IMR-90 (cell line): ENCODE measurements around the gene NT5DC1. TPM values are rescaled to one million over a fixed set of nuclear protein-coding genes. Genes with fewer than 3 reads are reported as not detected.

ENCODE experiments used
- ATAC-seq: fragments of 200-7000 bp; cut with Tn5 transposase; 2 replicates; pipeline ENCODE4 v1.9.1; 2020; ENCODE audit warnings: low read depth, mild to moderate bottlenecking, moderate library complexity
- BruUV-seq: library from RNA; stranded (reverse); fragments of 400-500 nt; replicated peaks from 2 replicates; lab custom pipeline; 2021; lab: Mats Ljungman, UMichigan
- CTCF ChIA-PET: fragments of 300-600 bp; formaldehyde crosslinking; extraction: SDS; loops from one replicate; lab custom pipeline; 2021; ENCODE audit warnings: antibody characterized with exemption; lab: Yijun Ruan, JAX
- POLR2A ChIA-PET: fragments of 300-600 bp; sonication (Branson Sonifier 250); formaldehyde crosslinking; loops from one replicate; lab custom pipeline; 2022; ENCODE audit warnings: antibody characterized with exemption; ENCODE audit not compliant: unreplicated experiment; lab: Charles Lee
- DNase-seq: peaks from one replicate; pipeline ENCODE4 v3.0.0; 2013
- H2AFZ ChIP-seq: replicated peaks from 2 replicates; pipeline ENCODE3; 2013; ENCODE audit warnings: low read length, mild to moderate bottlenecking; ENCODE audit not compliant: poor library complexity
- H2AK5ac ChIP-seq: 2 replicates; pipeline ENCODE4 v1.6.1; 2013; ENCODE audit warnings: low read depth, low read length, inconsistent platforms
- H2AK9ac ChIP-seq: replicated peaks from 2 replicates; pipeline ENCODE3; 2013; ENCODE audit warnings: mild to moderate bottlenecking, low read depth, low read length, moderate library complexity; ENCODE audit not compliant: poor library complexity
- H2BK120ac ChIP-seq: 2 replicates; pipeline ENCODE4 v1.6.1; 2013; ENCODE audit warnings: low read depth, low read length, inconsistent platforms
- H2BK15ac ChIP-seq: 3 replicates; pipeline ENCODE4 v1.6.1; 2013; ENCODE audit warnings: low read depth, low read length, inconsistent platforms
- H2BK20ac ChIP-seq: 2 replicates; pipeline ENCODE4 v1.6.1; 2013; ENCODE audit warnings: low read depth, mild to moderate bottlenecking, inconsistent platforms, low read length, moderate library complexity
- H2BK5ac ChIP-seq: 2 replicates; pipeline ENCODE4 v1.6.1; 2013; ENCODE audit warnings: mild to moderate bottlenecking, low read depth, low read length, inconsistent platforms; ENCODE audit not compliant: poor library complexity, severe bottlenecking
- H3K14ac ChIP-seq: replicated peaks from 2 replicates; pipeline ENCODE4 v1.6.1; 2013; ENCODE audit warnings: low read depth, low read length, inconsistent platforms
- H3K18ac ChIP-seq: 2 replicates; pipeline ENCODE4 v1.6.1; 2013; ENCODE audit warnings: low read depth, low read length, control low read depth
- H3K23ac ChIP-seq: 2 replicates; pipeline ENCODE4 v1.6.1; 2013; ENCODE audit warnings: low read depth, low read length, inconsistent platforms
- H3K27ac ChIP-seq: 2 replicates; pipeline ENCODE4 v1.5.1; 2013; ENCODE audit warnings: mild to moderate bottlenecking, control low read depth, low read length; ENCODE audit not compliant: insufficient read depth
- H3K27me3 ChIP-seq: 2 replicates; pipeline ENCODE4 v1.6.1; 2013; ENCODE audit warnings: low read length; ENCODE audit not compliant: control insufficient read depth, insufficient read depth
- H3K36me3 ChIP-seq: 2 replicates; pipeline ENCODE4 v1.6.1; 2013; ENCODE audit warnings: low read length, mixed read lengths; ENCODE audit not compliant: control insufficient read depth, insufficient read depth
- H3K4ac ChIP-seq: 2 replicates; pipeline ENCODE4 v1.6.1; 2013; ENCODE audit warnings: low read depth, low read length, inconsistent platforms
- H3K4me1 ChIP-seq: 2 replicates; pipeline ENCODE4 v1.6.1; 2013; ENCODE audit warnings: low read length, mixed read lengths; ENCODE audit not compliant: control insufficient read depth, insufficient read depth
- H3K4me2 ChIP-seq: 2 replicates; pipeline ENCODE4 v1.6.1; 2013; ENCODE audit warnings: low read depth, mild to moderate bottlenecking, control low read depth, low read length, moderate library complexity
- H3K4me3 ChIP-seq: 2 replicates; pipeline ENCODE4 v1.5.1; 2013; ENCODE audit warnings: low read depth, mild to moderate bottlenecking, control low read depth, low read length, moderate library complexity; ENCODE audit not compliant: insufficient read depth
- H3K56ac ChIP-seq: 2 replicates; pipeline ENCODE4 v1.6.1; 2013; ENCODE audit warnings: low read length, inconsistent platforms; ENCODE audit not compliant: insufficient read depth; ENCODE audit errors: extremely low read depth
- H3K79me1 ChIP-seq, 2 experiments: 2 replicates each; pipeline ENCODE4 v1.6.1; 2013; ENCODE audit warnings: low read length in 2 of 2, inconsistent platforms in 1 of 2, low read depth in 1 of 2
- H3K9ac ChIP-seq: 2 replicates; pipeline ENCODE4 v1.6.1; 2013; ENCODE audit warnings: low read depth, low read length, control low read depth
- H3K9me1 ChIP-seq: 2 replicates; pipeline ENCODE4 v1.6.1; 2013; ENCODE audit warnings: low read length, inconsistent platforms; ENCODE audit not compliant: insufficient read depth
- H3K9me3 ChIP-seq: 2 replicates; pipeline ENCODE4 v1.6.1; 2013; ENCODE audit warnings: low read length; ENCODE audit not compliant: control insufficient read depth, insufficient read depth
- H4K20me1 ChIP-seq: 2 replicates; pipeline ENCODE4 v1.6.1; 2013; ENCODE audit warnings: low read length, inconsistent platforms; ENCODE audit not compliant: insufficient read depth
- H4K5ac ChIP-seq: 2 replicates; pipeline ENCODE4 v1.6.1; 2013; ENCODE audit warnings: mild to moderate bottlenecking, low read depth, low read length, control low read depth
- H4K8ac ChIP-seq, 2 experiments: 2 replicates each; pipeline ENCODE4 v1.6.1; 2013; ENCODE audit warnings: low read depth in 2 of 2, low read length in 2 of 2, control low read depth in 1 of 2, inconsistent platforms in 1 of 2
- H4K91ac ChIP-seq: 2 replicates; pipeline ENCODE4 v1.6.1; 2013; ENCODE audit warnings: low read depth, low read length, inconsistent platforms; ENCODE audit not compliant: insufficient read depth
- BHLHE40 ChIP-seq: fragments of 150-350 bp; IDR thresholded peaks from 2 replicates; pipeline ENCODE4 v1.6.1; 2016; ENCODE audit warnings: mild to moderate bottlenecking, low read depth, low read length
- CEBPB ChIP-seq: IDR thresholded peaks from 2 replicates; pipeline ENCODE4 v1.6.1; 2012; ENCODE audit warnings: low read depth, low read length, improper control_type of control experiment
- CHD1 ChIP-seq: IDR thresholded peaks from 2 replicates; pipeline ENCODE4 v1.6.1; 2012; ENCODE audit warnings: low read depth, low read length, improper control_type of control experiment
- CTCF ChIP-seq: conservative IDR thresholded peaks from 2 replicates; pipeline ENCODE4 v1.5.1; 2012; ENCODE audit warnings: mild to moderate bottlenecking, low read depth, low read length, improper control_type of control experiment
- ELK1 ChIP-seq: fragments of 150-350 bp; IDR thresholded peaks from 2 replicates; pipeline ENCODE4 v1.6.1; 2016; ENCODE audit warnings: low read depth, mild to moderate bottlenecking, low read length, moderate library complexity, borderline replicate concordance
- FOS ChIP-seq: fragments of 150-350 bp; IDR thresholded peaks from 2 replicates; pipeline ENCODE4 v1.6.1; 2016; ENCODE audit warnings: low read depth, low read length
- MAFK ChIP-seq: IDR thresholded peaks from 2 replicates; pipeline ENCODE4 v1.6.1; 2012; ENCODE audit warnings: low read depth, low read length, improper control_type of control experiment
- MAZ ChIP-seq: IDR thresholded peaks from 2 replicates; pipeline ENCODE4 v1.6.1; 2012; ENCODE audit warnings: low read depth, mild to moderate bottlenecking, low read length, improper control_type of control experiment, moderate library complexity, borderline replicate concordance
- MXI1 ChIP-seq: IDR thresholded peaks from 2 replicates; pipeline ENCODE4 v1.6.1; 2012; ENCODE audit warnings: low read depth, mild to moderate bottlenecking, low read length, moderate library complexity, borderline replicate concordance
- NFE2L2 ChIP-seq: fragments of 150-350 bp; IDR thresholded peaks from 2 replicates; pipeline ENCODE4 v1.6.1; 2016; ENCODE audit warnings: low read depth, mild to moderate bottlenecking, low read length
- RAD21 ChIP-seq: IDR thresholded peaks from 2 replicates; pipeline ENCODE4 v1.6.1; 2012; ENCODE audit warnings: low read length, improper control_type of control experiment
- RCOR1 ChIP-seq: IDR thresholded peaks from 2 replicates; pipeline ENCODE4 v1.6.1; 2012; ENCODE audit warnings: mild to moderate bottlenecking, low read length, improper control_type of control experiment; ENCODE audit not compliant: insufficient replicate concordance
- RFX5 ChIP-seq: IDR thresholded peaks from 2 replicates; pipeline ENCODE4 v1.8.0; 2012; ENCODE audit warnings: low read depth, mild to moderate bottlenecking, low read length, moderate library complexity
- SMC3 ChIP-seq: fragments of 150-350 bp; IDR thresholded peaks from 2 replicates; pipeline ENCODE4 v1.6.1; 2016; ENCODE audit warnings: low read depth, mild to moderate bottlenecking, antibody characterized with exemption, low read length, moderate library complexity
- USF2 ChIP-seq: fragments of 150-350 bp; IDR thresholded peaks from 2 replicates; pipeline ENCODE4 v1.6.1; 2017; ENCODE audit warnings: mild to moderate bottlenecking, antibody characterized with exemption, low read length, low read depth
- WGBS, 2 experiments: methylation state at CpG; one replicate each; pipeline versions ENCODE4 v1.1.5 to v1.1.7; 2013; ENCODE audit warnings: missing lambda C conversion rate in 2 of 2; ENCODE audit not compliant: insufficient read length in 1 of 2; ENCODE audit errors: extremely low coverage in 2 of 2; 5-methylcytosine and 5-hydroxymethylcytosine counted together
- dilution Hi-C: fragments of 300-500 bp; cut with HindIII; formaldehyde crosslinking; loops from one replicate; pipeline ENCODE4 v1.14.3; 2018; ENCODE audit warnings: low sequenced_read_pairs; ENCODE audit not compliant: unreplicated experiment
- in situ Hi-C: fragments of 300-500 bp; cut with MboI; formaldehyde crosslinking; loops from 3 replicates; pipeline ENCODE4 v1.14.3; 2019; ENCODE audit warnings: low sequenced_read_pairs, inconsistent platforms, mixed read lengths
- intact Hi-C: fragments of 100-400 bp; cut with micrococcal nuclease; formaldehyde crosslinking; loops from 2 replicates; pipeline ENCODE4 v1.10.0; 2022
- polyA plus RNA-seq, 3 experiments: library from polyadenylated mRNA; depleted of rRNA; stranded (reverse); fragments of >200 nt; gene quantifications; 2 replicates each; pipeline ENCODE4 v1.2.3, GENCODE V29; 2012; ENCODE audit warnings: low replicate concordance in 1 of 3
- total RNA-seq: library from RNA; depleted of rRNA; stranded (reverse); fragments of >200 nt; gene quantifications from 2 replicates; pipeline ENCODE4 v1.2.3, GENCODE V29; 2012

The NT5DC1 gene
- total and polyA plus RNA-seq, 2 of the 4 experiments (the other 2 are of a cell fraction) = 11.7 to 16.8 TPM

- Histone ChIP-seq H3K56ac (peak overlapping the region; percentile 37; the same call in 1 of the 2 replicates), H3K9me3 (no peaks in the 10 kb centered on the region; the same call in 1 of the 2 replicates), H3K9ac (no peak overlapping the region; the same call in 1 of the 2 replicates), H4K8ac (peak overlapping the region; percentile 82 to 85), H2BK20ac (peak overlapping the region; percentile 99), H3K79me1 (0 out of 4 replicates have a peak, but pooled peaks cover 0 to 4% of the 10 kb centered on the region in 2 experiments), H3K4ac (peak overlapping the region; percentile 91), H3K23ac (peak overlapping the region; percentile 89), H3K27me3 (no peaks in the 10 kb centered on the region), H3K18ac (peak overlapping the region; percentile 87), H4K5ac (peak overlapping the region; percentile 56), H3K36me3 (no peaks in the 10 kb centered on the region), H2BK15ac (peak overlapping the region; percentile 89; the same call in 2 of the 3 replicates), H2AK9ac (peak overlapping the region; percentile 73), H3K9me1 (peaks cover 6% of the 10 kb centered on the region), H2BK5ac (peak overlapping the region; percentile 93), H3K4me3 (no peak overlapping the region), H2BK120ac (peak overlapping the region; percentile 96), H4K20me1 (no peaks in the 10 kb centered on the region), H4K91ac (peak overlapping the region; percentile 93), H3K4me2 (peak overlapping the region; percentile 18), H2AK5ac (peak overlapping the region; percentile 85), H3K27ac (peak overlapping the region; percentile 70), H2AFZ (peak overlapping the region; percentile 81), H3K4me1 (peaks cover 15% of the 10 kb centered on the region), H3K14ac (peak overlapping the region; percentile 92)
- TF ChIP-seq USF2 (no peak), SMC3 (no peak), RAD21 (no peak), RCOR1 (no peak), RFX5 (no peak), BHLHE40 (no peak), NFE2L2 (no peak), FOS (no peak), MXI1 (no peak), CHD1 (no peak), CEBPB (no peak), CTCF (no peak), MAFK (no peak), ELK1 (no peak), MAZ (no peak)
- ChIA-PET CTCF (interaction anchor here (0.6 to 1.6 kb wide), 2 partner anchors 70 to 76 kb away, joined by 3 to 6 read pairs; no protein-coding TSS in a partner anchor), POLR2A (no interaction called here)
- no TSS peak for BruUV-seq
- DNase-seq (peak; percentile 78), ATAC-seq (peak; percentile 95)
- WGBS, 2 experiments = no CpG with 5 or more reads among the region's 4 CpGs
- intact Hi-C loops = no loop called here
- in situ Hi-C loops = no loop called here
- dilution Hi-C loops = no loop called here
These were observed 13.1 kb upstream of the NT5DC1 start for GRCh38 chr6:116087437-116088027.
